Activated CD4-positive, alpha-beta memory T cell treated with anti-CD3 and anti-CD28 coated beads for 36 hours (primary cell): ENCODE data around the gene OR2T33. TPM values are rescaled to one million over a fixed set of nuclear protein-coding genes. Genes with fewer than 3 reads are reported as not detected.

Experiments
- CTCF ChIA-PET: fragments of 350-600 bp; sonication (Branson Sonifier 250); formaldehyde crosslinking; loops from one replicate; lab custom pipeline; 2021; ENCODE audit warnings: antibody characterized with exemption, inconsistent platforms; lab: Charles Lee
- POLR2A ChIA-PET: fragments of 350-600 bp; sonication (Branson Sonifier 250); formaldehyde crosslinking; loops from one replicate; lab custom pipeline; 2021; ENCODE audit warnings: antibody characterized with exemption; lab: Charles Lee
- DNase-seq: peaks from one replicate; pipeline ENCODE4 v3.0.0-alpha.2; 2020
- H3K27ac Mint-ChIP-seq: one replicate; pipeline ENCODE4 v1.8.0; 2021; ENCODE audit warnings: mixed read lengths
- H3K27me3 Mint-ChIP-seq: one replicate; pipeline ENCODE4 v1.8.0; 2021; ENCODE audit warnings: mixed read lengths
- H3K36me3 Mint-ChIP-seq: one replicate; pipeline ENCODE4 v1.8.0; 2021; ENCODE audit warnings: mixed read lengths
- H3K4me1 Mint-ChIP-seq: one replicate; pipeline ENCODE4 v1.8.0; 2021; ENCODE audit warnings: low read depth, mixed read lengths
- H3K4me3 Mint-ChIP-seq: one replicate; pipeline ENCODE4 v1.8.0; 2021; ENCODE audit warnings: mild to moderate bottlenecking, mixed read lengths
- H3K9me3 Mint-ChIP-seq: one replicate; pipeline ENCODE4 v1.8.0; 2021; ENCODE audit warnings: mixed read lengths
- intact Hi-C: fragments of 100-400 bp; cut with micrococcal nuclease; formaldehyde crosslinking; loops from one replicate; pipeline ENCODE4 v1.15.1; 2023
- total RNA-seq, 2 experiments: library from RNA; stranded (reverse); gene quantifications; one replicate each; pipeline ENCODE4 v1.2.3, GENCODE V29; 2021

Gene OR2T33
- total RNA-seq, 2 experiments from 2014 or later, result not detected

GRCh38 chr1:248231117-248231516 lies 46.7 kb downstream of the OR2T33 start, which contains the start of gene OR2M4:
TSS of gene OR2M4 (plus strand) at chr1:248231417. CDS start at chr1:248238929, 7,512 bp downstream.
- peaks cover 4% of the 10 kb centered on the region for H3K9me3 Mint-ChIP-seq
- ChIA-PET POLR2A (no interaction called here), CTCF (no interaction called here)
- intact Hi-C loops, result no loop called here
- H3K27me3 Mint-ChIP-seq, result no peaks in the 10 kb centered on the region
- H3K4me3 Mint-ChIP-seq, result no peak within 1 kb of the TSS
- no peaks in the 10 kb centered on the region for H3K36me3 Mint-ChIP-seq
- H3K4me1 Mint-ChIP-seq, result no peaks in the 10 kb centered on the region
- no peak for DNase-seq
- H3K27ac Mint-ChIP-seq, result no peak within 1 kb of the TSS

GRCh38 chr1:248229360-248229908 lies 48.3 kb downstream of the OR2T33 start:
- Mint-ChIP-seq H3K4me1 (no peaks in the 10 kb centered on the region), H3K9me3 (peaks cover 4% of the 10 kb centered on the region), H3K27me3 (no peaks in the 10 kb centered on the region), H3K27ac (no peak overlapping the region), H3K36me3 (no peaks in the 10 kb centered on the region), H3K4me3 (no peak overlapping the region)
- POLR2A ChIA-PET, result no interaction called here
- intact Hi-C loops, result no loop called here
- no peak for DNase-seq
- CTCF ChIA-PET, result no interaction called here

- Mint-ChIP-seq H3K4me3 (no peak overlapping the region), H3K36me3 (no peaks in the 10 kb centered on the region), H3K27me3 (no peaks in the 10 kb centered on the region), H3K4me1 (no peaks in the 10 kb centered on the region), H3K27ac (no peak overlapping the region), H3K9me3 (peaks cover 4% of the 10 kb centered on the region)
- intact Hi-C loops, result no loop called here
- no peak for DNase-seq
- ChIA-PET POLR2A (no interaction called here), CTCF (no interaction called here)
These were observed 52.2 kb downstream of the OR2T33 start for GRCh38 chr1:248225537-248225936.

Other genes starting within 250 kb of the OR2T33 start
- under 1 TPM in 1 of 2 experiments, not detected in 1; 0.07 TPM for gene OR2L2, start 247.9 kb downstream of the OR2T33 start, total RNA-seq
- not detected for gene OR2L3, start 231.1 kb downstream of the OR2T33 start, total RNA-seq
- gene OR2L13, start 182.8 kb downstream of the OR2T33 start, total RNA-seq, result not detected
- not detected for gene OR2M5, start 132.8 kb downstream of the OR2T33 start, total RNA-seq
- gene OR2M2, start 103.2 kb downstream of the OR2T33 start, total RNA-seq, result not detected
- not detected for gene OR2M3, start 80.7 kb downstream of the OR2T33 start, total RNA-seq
- not detected for gene OR2M4, start 46.6 kb downstream of the OR2T33 start, total RNA-seq
- not detected for gene OR2T12, start 25.4 kb upstream of the OR2T33 start, total RNA-seq
- gene OR2M7, start 46.6 kb upstream of the OR2T33 start, total RNA-seq, result not detected
- gene OR14C36, start 70.8 kb upstream of the OR2T33 start, total RNA-seq, result not detected
- gene OR2T4, start 83.7 kb upstream of the OR2T33 start, total RNA-seq, result not detected
- gene OR2T6, start 97.8 kb upstream of the OR2T33 start, total RNA-seq, result not detected
- gene OR2T1, start 125.1 kb upstream of the OR2T33 start, total RNA-seq, result not detected
- gene OR2T2, start 167.7 kb upstream of the OR2T33 start, total RNA-seq, result not detected
- gene OR2T3, start 195.4 kb upstream of the OR2T33 start, total RNA-seq, result not detected
- gene OR2T5, start 210.6 kb upstream of the OR2T33 start, total RNA-seq, result not detected
- gene OR2G6, start 230.1 kb upstream of the OR2T33 start, total RNA-seq, result not detected